Measurements from ENCODE around the gene CELSR3. TPM values are rescaled to one million over a fixed set of nuclear protein-coding genes. Genes with fewer than 3 reads are reported as not detected.

The CELSR3 gene
- total RNA-seq, 3 donors from 2014 or later = 1.1 to 2.7 (median 2.3) TPM

GRCh38 chr3:48630833-48631232, 31.9 kb downstream of the CELSR3 start:
- no peak for DNase-seq
- TF ChIP-seq, protein P1, sequence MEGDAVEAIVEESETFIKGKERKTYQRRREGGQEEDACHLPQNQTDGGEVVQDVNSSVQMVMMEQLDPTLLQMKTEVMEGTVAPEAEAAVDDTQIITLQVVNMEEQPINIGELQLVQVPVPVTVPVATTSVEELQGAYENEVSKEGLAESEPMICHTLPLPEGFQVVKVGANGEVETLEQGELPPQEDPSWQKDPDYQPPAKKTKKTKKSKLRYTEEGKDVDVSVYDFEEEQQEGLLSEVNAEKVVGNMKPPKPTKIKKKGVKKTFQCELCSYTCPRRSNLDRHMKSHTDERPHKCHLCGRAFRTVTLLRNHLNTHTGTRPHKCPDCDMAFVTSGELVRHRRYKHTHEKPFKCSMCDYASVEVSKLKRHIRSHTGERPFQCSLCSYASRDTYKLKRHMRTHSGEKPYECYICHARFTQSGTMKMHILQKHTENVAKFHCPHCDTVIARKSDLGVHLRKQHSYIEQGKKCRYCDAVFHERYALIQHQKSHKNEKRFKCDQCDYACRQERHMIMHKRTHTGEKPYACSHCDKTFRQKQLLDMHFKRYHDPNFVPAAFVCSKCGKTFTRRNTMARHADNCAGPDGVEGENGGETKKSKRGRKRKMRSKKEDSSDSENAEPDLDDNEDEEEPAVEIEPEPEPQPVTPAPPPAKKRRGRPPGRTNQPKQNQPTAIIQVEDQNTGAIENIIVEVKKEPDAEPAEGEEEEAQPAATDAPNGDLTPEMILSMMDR (IDR thresholded peaks at IDR 0.05) = no peak
- peaks cover 12% of the 10 kb centered on the region for H3K4me1 ChIP-seq (ENCODE audit: low read depth)
- intact Hi-C loops (cut with DNase I, micrococcal nuclease) = no loop called here
- ATAC-seq = no peak
- H3K36me3 ChIP-seq (ENCODE audit: low read depth) = no peaks in the 10 kb centered on the region
- no peaks in the 10 kb centered on the region for H3K9me3 ChIP-seq
- no peak overlapping the region for H3K4me3 ChIP-seq

DNA sequence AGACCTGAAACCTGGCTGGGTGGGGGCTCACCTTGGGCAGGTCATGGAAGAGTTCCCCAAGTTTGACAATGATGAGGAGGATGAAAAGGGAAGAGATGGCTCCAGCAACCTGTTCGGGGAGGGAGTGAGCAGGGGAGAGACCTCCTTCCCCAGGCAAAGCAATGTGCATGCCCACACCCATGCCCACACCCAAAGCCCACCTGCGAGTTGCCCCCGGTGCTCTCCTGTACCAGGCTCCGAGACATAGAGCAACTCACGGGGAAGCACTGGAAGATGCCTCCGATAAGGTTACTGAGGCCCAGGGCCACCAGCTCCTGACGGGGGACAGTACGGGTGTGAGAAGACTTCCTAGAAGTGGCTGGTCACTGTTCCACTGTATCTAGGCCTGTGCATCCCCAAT, 32.3 kb downstream of the CELSR3 start:
- intact Hi-C loops (cut with DNase I, micrococcal nuclease) = no loop called here
- TF ChIP-seq, protein P1 (IDR thresholded peaks at IDR 0.05) = no peak
- Histone ChIP-seq H3K4me1 (ENCODE audit: low read depth) (peaks cover 12% of the 10 kb centered on the region), H3K9me3 (no peaks in the 10 kb centered on the region), H3K4me3 (no peak overlapping the region), H3K36me3 (ENCODE audit: low read depth) (no peaks in the 10 kb centered on the region)
- DNase-seq (no peak), ATAC-seq (no peak)

- intact Hi-C loops (cut with DNase I, micrococcal nuclease) = no loop called here
- DNase-seq (no peak), ATAC-seq (no peak)
- H3K36me3 ChIP-seq (ENCODE audit: low read depth) = no peaks in the 10 kb centered on the region
- TF ChIP-seq, protein P1 (IDR thresholded peaks at IDR 0.05) = no peak
- no peak overlapping the region for H3K4me3 ChIP-seq
- H3K9me3 ChIP-seq = no peaks in the 10 kb centered on the region
- peaks cover 12% of the 10 kb centered on the region for H3K4me1 ChIP-seq (ENCODE audit: low read depth)
Observed at GRCh38 chr3:48629894-48630293, 32.8 kb downstream of the CELSR3 start.

- intact Hi-C loops (cut with DNase I, micrococcal nuclease) = no loop called here
- Histone ChIP-seq H3K4me1 (ENCODE audit: low read depth) (no peaks in the 10 kb centered on the region), H3K9me3 (no peaks in the 10 kb centered on the region), H3K36me3 (ENCODE audit: low read depth) (no peaks in the 10 kb centered on the region), H3K4me3 (no peak overlapping the region)
- TF ChIP-seq, protein P1 (IDR thresholded peaks at IDR 0.05) = no peak
- DNase-seq = no peak
- no peak for ATAC-seq
Observed at GRCh38 chr3:48628277-48629017, 34.2 kb downstream of the CELSR3 start.

GRCh38 chr3:48625600-48625999, 37.1 kb downstream of the CELSR3 start:
- TF ChIP-seq, protein P1 (IDR thresholded peaks at IDR 0.05) = no peak
- DNase-seq (no peak), ATAC-seq (no peak)
- Histone ChIP-seq H3K4me3 (no peak overlapping the region), H3K36me3 (ENCODE audit: low read depth) (no peaks in the 10 kb centered on the region), H3K4me1 (ENCODE audit: low read depth) (no peaks in the 10 kb centered on the region), H3K9me3 (no peaks in the 10 kb centered on the region)
- intact Hi-C loops (cut with DNase I, micrococcal nuclease) = no loop called here

Measured in mucosa of descending colon (tissue), 3 donors.